GF-D8 (cell line): ENCODE measurements around the gene TAL1.
A peak's percentile ranks its signal among the peaks of the same experiment; 100 is the strongest.

Experiments used
- DNase-seq: peaks from one replicate; lab custom pipeline; 2025; lab: John Stamatoyannopoulos, UW

Gene TAL1

GRCh38 chr1:47187231-47187925, 44.6 kb downstream of the TAL1 start:
- DNase-seq: no peak

- DNase-seq: no peak
These were observed 45.5 kb downstream of the TAL1 start for GRCh38 chr1:47186267-47187185.

GRCh38 chr1:47184822-47185677, 47.0 kb downstream of the TAL1 start:
- no peak for DNase-seq

GRCh38 chr1:47184090-47184821, 47.8 kb downstream of the TAL1 start:
- no peak for DNase-seq

GRCh38 chr1:47183308-47184089, 48.5 kb downstream of the TAL1 start:
- DNase-seq: no peak

GRCh38 chr1:47182676-47183235, 49.3 kb downstream of the TAL1 start:
- no peak for DNase-seq

GRCh38 chr1:47181955-47182675, 49.9 kb downstream of the TAL1 start:
- no peak for DNase-seq

- DNase-seq: no peak
These were observed 50.7 kb downstream of the TAL1 start for GRCh38 chr1:47181095-47181954.

GRCh38 chr1:47180603-47181094, 51.4 kb downstream of the TAL1 start:
- no peak for DNase-seq

GRCh38 chr1:47179988-47180563, 51.9 kb downstream of the TAL1 start:
- DNase-seq: no peak

GRCh38 chr1:47179017-47179987, 52.7 kb downstream of the TAL1 start:
- DNase-seq: peak; percentile 63

- DNase-seq: no peak
These were observed 53.4 kb downstream of the TAL1 start for GRCh38 chr1:47178654-47179016.

GRCh38 chr1:47178020-47178419, 54.0 kb downstream of the TAL1 start:
- no peak for DNase-seq

GRCh38 chr1:47175227-47175934, 56.6 kb downstream of the TAL1 start:
- DNase-seq: no peak

GRCh38 chr1:47174656-47175020, 57.4 kb downstream of the TAL1 start:
- DNase-seq: no peak

- DNase-seq: no peak
These were observed 59.2 kb downstream of the TAL1 start for GRCh38 chr1:47172782-47173181.
